ENCODE data around the gene TNNI3K.

TNNI3K gene

DNA sequence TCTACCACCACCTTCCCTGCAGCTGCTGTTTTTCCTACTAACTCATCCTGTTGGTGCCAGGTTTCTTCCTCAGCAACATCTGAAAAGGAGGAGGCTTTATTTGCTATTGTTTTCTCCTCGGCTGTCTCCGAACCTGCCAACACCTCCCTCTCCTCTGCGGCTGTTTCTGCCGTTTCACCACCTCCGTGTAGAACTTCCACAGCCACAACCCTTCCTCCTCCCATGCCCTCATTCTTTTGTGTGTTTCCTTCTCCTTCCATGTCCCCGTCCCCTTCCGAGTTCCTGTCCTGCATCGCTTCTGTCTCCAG is 336.3 kb downstream of the TNNI3K start:
- DNase-seq (ENCODE audit: low read depth in 2 of 2): no peak

DNA sequence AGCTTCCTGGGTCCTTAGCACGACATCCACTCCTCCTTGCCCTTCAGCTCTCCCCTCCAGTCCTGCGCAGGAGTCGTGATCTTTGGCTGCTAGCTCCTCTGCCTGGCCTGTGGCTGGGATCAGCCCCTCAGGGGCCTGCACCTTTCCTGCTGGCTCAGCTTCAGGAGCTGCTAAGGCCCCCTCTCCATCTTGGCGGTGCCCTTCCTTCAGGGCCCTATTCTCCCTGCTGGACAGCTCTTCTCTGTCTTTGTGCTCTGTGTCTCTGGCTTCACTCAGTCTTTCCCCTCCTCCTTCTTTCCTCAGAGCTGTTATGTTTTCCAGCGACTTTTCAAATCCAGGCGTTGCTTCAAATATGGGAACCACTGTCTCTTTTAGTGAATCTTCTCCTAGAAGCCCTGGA is 336.7 kb downstream of the TNNI3K start:
- no peak for DNase-seq (ENCODE audit: low read depth in 2 of 2)

DNA sequence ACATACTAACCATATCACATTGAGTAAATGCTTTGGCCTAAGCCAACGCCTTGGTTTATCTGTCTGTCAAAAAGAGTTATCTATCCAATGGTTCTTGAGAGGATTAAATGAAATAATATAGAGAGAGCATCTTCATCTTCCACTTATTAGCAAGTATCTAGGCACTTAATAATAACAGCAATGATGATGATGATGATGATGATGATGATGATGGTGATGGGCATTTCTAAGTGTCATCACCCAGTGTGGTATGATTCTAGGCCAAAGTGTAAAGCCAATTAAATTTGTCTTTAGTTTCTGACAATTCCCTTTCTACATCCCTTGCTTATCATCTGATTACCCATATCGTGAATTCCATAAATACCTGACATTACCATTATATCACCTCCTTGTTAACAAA is 342.9 kb downstream of the TNNI3K start:
- DNase-seq (ENCODE audit: low read depth in 2 of 2): no peak

DNA sequence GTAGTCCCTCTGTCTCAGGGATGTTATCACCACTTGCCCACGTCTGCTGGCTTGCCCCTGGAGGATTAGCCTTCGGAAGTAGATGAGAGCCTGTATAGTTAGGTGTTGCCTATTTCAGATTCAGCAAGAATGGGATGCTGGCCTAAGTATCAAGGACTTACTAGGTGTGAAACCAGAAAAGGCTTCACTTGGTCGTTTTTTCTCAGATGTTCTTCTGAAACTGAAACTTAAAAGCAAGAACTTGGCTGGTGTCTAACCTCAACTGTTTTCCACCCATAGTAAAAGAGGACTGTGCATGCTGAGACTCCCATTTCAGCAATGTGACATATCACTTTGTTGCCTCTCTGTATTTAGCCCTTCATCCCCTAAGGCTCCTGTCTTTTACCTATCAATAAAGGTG is 344.2 kb downstream of the TNNI3K start:
- no peak for DNase-seq (ENCODE audit: low read depth in 2 of 2)

DNA sequence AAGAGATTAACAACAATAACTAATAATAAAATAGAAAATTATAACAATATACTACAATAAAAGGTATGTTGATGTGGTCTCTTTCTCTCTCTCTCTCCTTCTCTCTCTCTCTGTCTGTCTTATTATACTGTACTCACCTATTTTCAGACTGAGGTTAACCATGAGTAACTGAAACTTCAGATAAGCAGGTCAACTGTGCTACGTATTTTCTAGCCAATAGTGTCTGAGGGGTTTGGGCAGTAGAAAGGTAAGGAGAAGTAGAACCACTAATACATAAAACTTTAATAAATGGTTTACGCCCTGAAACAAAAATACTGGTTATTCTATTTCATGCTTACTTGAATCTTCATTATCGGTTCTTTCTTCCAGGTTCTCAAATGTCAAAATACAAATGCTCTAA is 348.2 kb downstream of the TNNI3K start:
- no peak for DNase-seq (ENCODE audit: low read depth in 2 of 2)

DNA sequence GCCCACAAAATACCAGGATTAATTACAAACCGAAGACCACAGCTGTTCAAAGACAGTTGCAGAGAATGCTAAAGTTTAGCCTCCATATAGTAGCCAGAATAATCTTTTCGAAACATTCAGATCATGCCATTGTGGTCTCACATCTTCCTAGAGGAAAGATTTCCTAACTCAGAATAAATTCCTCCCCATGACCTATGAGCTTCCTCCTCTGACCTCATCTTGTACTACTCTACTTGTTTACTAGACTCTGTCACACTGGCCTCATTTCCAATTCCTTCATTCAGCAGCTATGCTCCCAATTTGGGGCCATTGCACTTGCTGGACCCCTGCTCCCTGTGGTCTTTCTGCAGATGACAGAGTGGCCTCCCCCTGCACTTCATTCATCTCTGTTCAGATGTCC is 349.0 kb downstream of the TNNI3K start:
- DNase-seq (ENCODE audit: low read depth in 2 of 2): no peak

DNA sequence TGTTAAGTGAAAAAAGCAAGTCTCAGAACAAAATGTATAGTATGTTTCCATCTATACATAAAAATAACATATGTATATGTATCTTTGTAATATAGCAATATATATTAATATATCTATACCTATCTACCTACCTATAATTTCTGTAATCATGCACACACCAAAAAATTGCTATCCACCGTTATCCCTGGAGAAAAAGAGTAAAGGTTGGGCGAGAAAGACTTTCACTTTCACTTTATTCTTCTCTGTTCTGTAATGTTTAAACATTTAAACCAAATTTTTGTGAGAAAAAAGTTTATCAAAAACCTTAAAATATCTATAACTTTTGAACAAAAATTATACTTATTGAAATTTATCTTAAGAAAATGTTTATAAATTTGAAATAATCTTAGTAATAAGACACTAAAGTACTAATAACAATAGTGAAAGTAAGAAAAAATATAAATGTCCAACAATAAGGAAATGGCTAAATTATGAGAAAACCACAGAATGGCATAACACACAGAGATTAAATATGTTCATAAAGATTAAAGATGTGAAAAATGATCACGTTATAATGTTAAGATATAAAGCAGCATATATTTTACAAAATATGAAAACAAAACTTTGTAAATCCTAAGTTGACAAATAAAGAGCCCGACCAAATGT is 351.2 kb downstream of the TNNI3K start:
- no peak for DNase-seq (ENCODE audit: low read depth in 2 of 2)

DNA sequence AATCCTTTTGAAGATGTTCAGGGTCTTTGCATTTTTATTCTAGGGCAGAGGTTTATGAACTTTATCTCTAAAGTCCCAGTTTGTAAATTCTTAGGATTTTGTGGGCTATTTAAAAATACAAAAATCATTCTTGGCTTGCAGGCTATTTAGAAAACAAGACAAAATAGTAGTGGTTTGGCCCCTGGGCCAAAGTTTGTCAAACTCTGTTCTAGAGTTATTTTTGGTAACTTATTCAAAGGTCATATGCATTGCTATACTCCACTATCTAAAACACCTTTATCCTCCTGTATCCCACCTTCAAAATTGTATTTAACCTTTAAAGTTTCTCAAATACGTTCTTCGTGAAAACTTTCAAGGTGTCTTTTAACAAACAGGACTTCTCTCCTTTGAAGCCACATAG is 352.7 kb downstream of the TNNI3K start:
- no peak for DNase-seq (ENCODE audit: low read depth in 2 of 2)

DNA sequence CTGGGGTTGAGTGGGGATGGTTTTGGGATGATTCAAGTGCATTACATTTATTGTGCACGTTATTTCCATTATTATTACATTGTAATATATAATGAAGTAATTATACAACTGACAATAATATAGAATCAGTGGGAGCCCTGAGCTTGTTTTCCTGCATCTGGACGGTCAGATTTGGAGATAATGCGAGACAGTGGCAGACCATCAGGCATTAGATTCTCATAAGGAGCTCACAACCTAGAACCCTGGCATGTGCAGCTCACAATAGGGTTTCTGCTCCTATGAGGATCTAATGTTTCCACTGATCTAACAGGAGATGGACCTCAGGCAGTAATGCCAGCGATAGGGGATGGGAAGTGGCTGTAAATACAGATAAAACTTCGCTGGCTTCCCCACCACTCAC is 355.1 kb downstream of the TNNI3K start:
- no peak for DNase-seq (ENCODE audit: low read depth in 2 of 2)

DNA sequence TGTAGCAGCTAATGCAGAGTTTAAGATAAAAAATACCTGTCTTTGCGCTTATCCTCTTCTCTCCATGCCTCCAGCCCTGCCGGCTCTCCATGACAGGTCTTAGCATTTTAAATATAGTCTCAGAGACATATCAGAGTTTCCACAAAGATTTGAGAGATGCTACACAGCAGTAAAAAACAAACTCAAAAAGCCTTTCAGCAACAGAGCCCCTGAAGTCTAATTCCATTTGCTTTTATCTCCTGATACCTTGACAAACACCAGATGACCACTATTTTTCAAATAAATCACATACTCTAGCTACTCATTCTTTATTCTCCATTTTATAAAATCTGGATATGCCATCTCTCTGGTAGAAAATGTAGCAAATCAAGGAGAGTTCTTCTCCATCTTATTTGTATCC is 356.8 kb downstream of the TNNI3K start:
- no peak for DNase-seq (ENCODE audit: low read depth in 2 of 2)

DNA sequence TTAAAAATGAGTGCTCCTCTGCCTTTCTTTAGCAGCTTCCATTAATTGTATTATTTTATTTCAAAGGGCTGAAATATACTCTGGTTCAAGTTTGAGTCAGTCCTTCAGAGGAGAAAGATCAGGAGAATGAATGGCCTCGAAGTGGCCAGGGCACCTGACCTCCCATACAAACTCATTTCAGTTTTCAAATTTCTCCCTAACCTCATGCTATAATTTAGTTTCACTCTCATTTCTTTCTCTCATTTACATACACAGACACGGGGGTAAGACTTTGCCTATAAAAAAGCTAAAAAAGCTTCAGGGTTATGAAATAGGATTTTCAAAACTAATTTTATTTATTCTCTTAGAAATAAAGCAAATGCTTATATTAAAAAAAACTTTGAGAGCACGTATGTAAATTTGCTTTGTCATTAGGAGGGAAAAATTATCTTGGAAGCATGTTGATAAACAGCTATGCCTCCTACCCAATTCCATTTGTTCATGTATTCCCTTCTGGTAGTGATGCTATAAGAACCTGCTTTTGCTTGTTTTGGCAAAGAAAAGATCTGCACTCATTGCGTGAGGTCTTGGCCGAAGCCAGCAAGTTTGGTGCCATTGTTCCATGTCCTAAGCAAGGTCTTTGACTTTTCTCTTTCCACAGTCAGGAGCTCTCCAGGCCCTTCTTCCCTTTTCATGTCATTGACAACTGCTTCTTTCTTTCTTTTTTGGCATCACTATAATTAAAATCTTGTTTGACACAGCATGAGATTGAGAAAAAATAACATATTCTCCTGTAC is 357.6 kb downstream of the TNNI3K start:
- DNase-seq (ENCODE audit: low read depth in 2 of 2): no peak

Measured in stimulated activated CD8-positive, alpha-beta memory T cell treated with anti-CD3 and anti-CD28 coated beads, Interleukin-2, amount 100 ng/mL, for 1 hour (primary cell).